T-helper 1 cell treated with Interleukin-12 subunit alpha and Interleukin-12 subunit beta and Interleukin-4 antibody, amounts not matched to agents 30 μg/mL and 1 μg/mL, for 36 hours (primary cell): Measurements from ENCODE around the gene NAA80.
A peak's percentile ranks its signal among the peaks of the same experiment; 100 is the strongest.
"Not testable (repeated sequence)": the region's sequence is repeated elsewhere in the genome, so short reads cannot be mapped to it uniquely, and the experiment has no call there.

Experiments used
- H3K27ac Mint-ChIP-seq: one replicate; pipeline ENCODE4 v1.8.0; 2021; ENCODE audit warnings: mild to moderate bottlenecking, mixed read lengths
- H3K27me3 Mint-ChIP-seq: one replicate; pipeline ENCODE4 v1.8.0; 2021; ENCODE audit warnings: low read depth, mixed read lengths
- H3K36me3 Mint-ChIP-seq: one replicate; pipeline ENCODE4 v1.8.0; 2021; ENCODE audit warnings: low read depth, mixed read lengths
- H3K4me1 Mint-ChIP-seq: one replicate; pipeline ENCODE4 v1.8.0; 2021; ENCODE audit warnings: low read depth, mixed read lengths
- H3K4me3 Mint-ChIP-seq: one replicate; pipeline ENCODE4 v1.8.0; 2021; ENCODE audit warnings: mild to moderate bottlenecking, moderate library complexity, mixed read lengths
- H3K9me3 Mint-ChIP-seq: one replicate; pipeline ENCODE4 v1.8.0; 2021; ENCODE audit warnings: mixed read lengths

The NAA80 gene

GRCh38 chr3:50322386-50323091, 23.3 kb upstream of the NAA80 start, which contains the start of gene HYAL2:
Gene HYAL2 (minus strand): TSS chr3:50322745. CDS start chr3:50320489, 2,256 bp downstream.
- no peaks in the 10 kb centered on the region for H3K9me3 Mint-ChIP-seq
- peaks cover 26% of the 10 kb centered on the region for H3K4me1 Mint-ChIP-seq
- H3K27me3 Mint-ChIP-seq, result no peaks in the 10 kb centered on the region
- H3K36me3 Mint-ChIP-seq, result peaks cover 2% of the 10 kb centered on the region
- peak within 1 kb of the TSS; percentile 76 for H3K4me3 Mint-ChIP-seq
- H3K27ac Mint-ChIP-seq, result peak within 1 kb of the TSS; percentile 86

GRCh38 chr3:50322115-50322385, 22.8 kb upstream of the NAA80 start:
- H3K9me3 Mint-ChIP-seq, result no peaks in the 10 kb centered on the region
- H3K4me1 Mint-ChIP-seq, result peaks cover 28% of the 10 kb centered on the region
- H3K4me3 Mint-ChIP-seq, result no peak overlapping the region
- no peaks in the 10 kb centered on the region for H3K27me3 Mint-ChIP-seq
- H3K27ac Mint-ChIP-seq, result no peak overlapping the region
- H3K36me3 Mint-ChIP-seq, result peaks cover 2% of the 10 kb centered on the region

GRCh38 chr3:50321336-50322114, 22.3 kb upstream of the NAA80 start:
- Mint-ChIP-seq H3K27me3 (no peaks in the 10 kb centered on the region), H3K4me1 (peaks cover 29% of the 10 kb centered on the region), H3K4me3 (peak overlapping the region; percentile 76), H3K9me3 (no peaks in the 10 kb centered on the region), H3K27ac (peak overlapping the region; percentile 86), H3K36me3 (peaks cover 4% of the 10 kb centered on the region)

DNA sequence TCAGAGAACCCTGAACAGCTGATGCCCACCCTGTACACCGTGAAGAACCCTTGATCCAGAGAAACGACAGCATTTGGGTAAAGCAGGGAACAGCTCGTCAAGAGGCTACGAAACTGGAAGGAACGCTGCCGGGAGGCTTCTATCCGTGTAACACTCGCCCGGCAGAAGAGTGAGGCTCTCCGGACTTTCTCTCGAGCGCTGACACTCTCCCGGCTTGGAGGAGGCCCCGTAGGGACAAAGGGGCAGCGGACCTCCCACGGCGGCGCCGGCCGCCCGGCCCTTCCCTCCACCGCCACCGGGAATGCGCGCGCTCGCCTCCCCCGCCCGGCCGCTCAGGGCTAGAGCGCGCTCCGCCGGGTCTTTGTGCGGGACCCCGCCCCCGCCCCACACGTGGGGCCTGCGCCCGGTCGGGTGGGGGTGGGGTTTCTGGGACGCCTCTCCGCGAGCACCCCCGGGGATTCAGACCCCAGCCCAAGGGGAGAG, 21.7 kb upstream of the NAA80 start:
- H3K9me3 Mint-ChIP-seq, result no peaks in the 10 kb centered on the region
- H3K4me1 Mint-ChIP-seq, result peaks cover 33% of the 10 kb centered on the region
- H3K36me3 Mint-ChIP-seq, result peaks cover 7% of the 10 kb centered on the region
- no peaks in the 10 kb centered on the region for H3K27me3 Mint-ChIP-seq
- H3K27ac Mint-ChIP-seq, result peak overlapping the region; percentile 81
- peak overlapping the region; percentile 90 for H3K4me3 Mint-ChIP-seq

DNA sequence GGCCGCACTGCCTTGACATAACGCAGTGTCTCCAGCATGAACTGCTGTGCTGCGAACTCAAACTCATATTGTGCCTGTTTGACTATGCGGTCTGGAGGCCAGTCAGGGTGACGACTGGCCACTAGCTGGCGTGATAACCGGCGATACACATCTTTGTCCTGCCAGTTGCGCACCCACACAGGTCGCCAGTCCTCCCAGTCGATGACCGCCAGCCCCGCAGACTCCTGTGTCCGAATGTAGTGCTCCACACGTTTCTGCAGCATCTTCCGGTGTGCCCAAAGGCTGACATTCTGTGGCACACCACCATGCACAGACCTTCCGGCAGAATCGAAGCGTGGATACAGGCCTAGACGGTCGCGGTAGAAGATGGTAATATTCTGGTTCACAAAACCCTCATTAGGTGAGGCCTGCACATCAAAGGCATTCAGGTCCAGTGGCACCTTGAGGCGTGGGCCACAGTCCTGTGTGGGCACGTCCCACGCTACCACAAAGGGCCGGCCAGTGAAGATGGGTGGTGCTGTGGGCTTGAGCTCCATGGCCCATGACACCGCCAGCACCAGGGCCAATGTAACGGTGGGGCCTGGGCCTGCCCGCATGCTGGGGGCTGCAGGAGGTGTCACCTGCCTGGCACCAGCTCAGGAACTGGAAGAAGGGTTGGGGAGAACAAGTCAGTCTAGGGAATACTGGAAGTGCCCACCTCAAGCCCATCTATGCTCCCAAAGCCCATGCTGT, 20.9 kb upstream of the NAA80 start:
- Mint-ChIP-seq H3K4me1 (peaks cover 36% of the 10 kb centered on the region), H3K27me3 (no peaks in the 10 kb centered on the region), H3K4me3 (peak overlapping the region; percentile 90), H3K9me3 (no peaks in the 10 kb centered on the region), H3K27ac (no peak overlapping the region), H3K36me3 (peaks cover 7% of the 10 kb centered on the region)

- Mint-ChIP-seq H3K4me1 (peaks cover 32% of the 10 kb centered on the region), H3K36me3 (peaks cover 5% of the 10 kb centered on the region), H3K27ac (no peak overlapping the region), H3K4me3 (no peak overlapping the region), H3K9me3 (no peaks in the 10 kb centered on the region), H3K27me3 (no peaks in the 10 kb centered on the region)
These were observed 20.1 kb upstream of the NAA80 start for GRCh38 chr3:50319181-50319893.

DNA sequence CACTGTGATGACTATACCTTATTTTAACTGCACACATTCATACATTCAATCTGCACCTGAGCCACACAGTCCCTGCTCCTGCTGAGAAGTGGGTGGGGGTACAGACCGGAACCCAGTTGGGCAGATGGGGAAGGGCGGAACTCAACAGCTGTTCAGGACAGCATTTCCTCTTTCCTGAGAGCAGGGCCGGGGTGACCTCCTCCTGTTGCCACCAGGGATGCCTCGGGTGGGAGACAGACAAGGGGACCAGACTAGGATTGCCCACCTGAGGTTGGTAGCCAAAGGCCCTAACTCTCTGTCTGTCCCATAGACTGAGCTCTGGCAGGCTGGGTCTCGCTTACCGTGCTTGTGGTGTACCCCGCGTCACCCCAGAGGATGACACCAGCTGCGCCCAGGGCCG, 19.4 kb upstream of the NAA80 start:
- H3K27me3 Mint-ChIP-seq, result no peaks in the 10 kb centered on the region
- no peak overlapping the region for H3K27ac Mint-ChIP-seq
- H3K4me3 Mint-ChIP-seq, result peak overlapping the region; percentile 31
- no peaks in the 10 kb centered on the region for H3K9me3 Mint-ChIP-seq
- H3K36me3 Mint-ChIP-seq, result peaks cover 7% of the 10 kb centered on the region
- peaks cover 32% of the 10 kb centered on the region for H3K4me1 Mint-ChIP-seq

GRCh38 chr3:50318163-50318562, 19.0 kb upstream of the NAA80 start:
- H3K4me3 Mint-ChIP-seq, result no peak overlapping the region
- peaks cover 7% of the 10 kb centered on the region for H3K36me3 Mint-ChIP-seq
- H3K9me3 Mint-ChIP-seq, result no peaks in the 10 kb centered on the region
- no peak overlapping the region for H3K27ac Mint-ChIP-seq
- H3K27me3 Mint-ChIP-seq, result no peaks in the 10 kb centered on the region
- peaks cover 31% of the 10 kb centered on the region for H3K4me1 Mint-ChIP-seq

- Mint-ChIP-seq H3K27ac (no peak overlapping the region), H3K36me3 (peaks cover 7% of the 10 kb centered on the region), H3K4me3 (no peak overlapping the region), H3K4me1 (peaks cover 31% of the 10 kb centered on the region), H3K27me3 (no peaks in the 10 kb centered on the region), H3K9me3 (no peaks in the 10 kb centered on the region)
These were observed 18.1 kb upstream of the NAA80 start for GRCh38 chr3:50317300-50317699.

DNA sequence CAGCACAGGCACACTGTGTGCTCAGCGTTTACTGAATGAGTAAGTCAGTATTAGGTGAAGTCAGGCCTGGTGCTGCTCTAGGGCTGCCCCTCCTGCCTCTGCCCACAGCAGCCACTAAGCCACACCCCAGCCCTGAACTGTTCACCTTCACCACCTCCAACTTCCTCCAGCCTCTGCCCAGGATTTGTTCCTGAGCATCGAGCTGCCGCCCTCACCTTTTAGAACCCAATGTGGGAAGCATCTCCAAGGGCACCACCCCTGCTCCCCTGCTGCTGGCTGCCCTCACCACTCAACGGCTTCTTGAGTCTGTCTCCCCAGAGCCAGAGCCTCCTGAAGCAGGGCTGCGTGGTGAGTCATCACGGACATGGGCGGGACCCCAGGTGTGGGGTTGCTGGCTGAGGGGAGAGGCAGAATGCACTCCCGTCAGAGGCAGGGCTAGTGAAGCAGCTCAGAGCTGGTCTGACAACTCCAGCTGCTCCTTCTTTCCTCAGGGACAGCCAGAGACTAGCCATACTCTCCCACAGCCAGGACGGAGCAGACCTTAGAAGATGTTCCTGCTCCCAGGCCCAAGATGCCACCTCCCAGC, 17.5 kb upstream of the NAA80 start:
- Mint-ChIP-seq H3K27me3 (no peaks in the 10 kb centered on the region), H3K4me3 (peak overlapping the region; percentile 10), H3K27ac (peak overlapping the region; percentile 71), H3K36me3 (peaks cover 7% of the 10 kb centered on the region), H3K4me1 (peaks cover 31% of the 10 kb centered on the region), H3K9me3 (no peaks in the 10 kb centered on the region)

- Mint-ChIP-seq H3K27ac (peak overlapping the region; percentile 41), H3K4me1 (peaks cover 24% of the 10 kb centered on the region), H3K36me3 (peaks cover 7% of the 10 kb centered on the region), H3K9me3 (no peaks in the 10 kb centered on the region), H3K27me3 (no peaks in the 10 kb centered on the region), H3K4me3 (no peak overlapping the region)
These were observed 15.6 kb upstream of the NAA80 start for GRCh38 chr3:50314816-50315215.

- Mint-ChIP-seq H3K27ac (no peak overlapping the region), H3K9me3 (no peaks in the 10 kb centered on the region), H3K27me3 (no peaks in the 10 kb centered on the region), H3K36me3 (peaks cover 7% of the 10 kb centered on the region), H3K4me1 (peaks cover 21% of the 10 kb centered on the region), H3K4me3 (no peak overlapping the region)
These were observed 15.1 kb upstream of the NAA80 start for GRCh38 chr3:50314342-50314741.

- H3K36me3 Mint-ChIP-seq, H3K27me3 Mint-ChIP-seq, H3K4me3 Mint-ChIP-seq, H3K9me3 Mint-ChIP-seq, H3K27ac Mint-ChIP-seq: not testable (repeated sequence)
- peaks cover 13% of the 10 kb centered on the region for H3K4me1 Mint-ChIP-seq
These were observed 12.8 kb upstream of the NAA80 start for GRCh38 chr3:50312041-50312440.

DNA sequence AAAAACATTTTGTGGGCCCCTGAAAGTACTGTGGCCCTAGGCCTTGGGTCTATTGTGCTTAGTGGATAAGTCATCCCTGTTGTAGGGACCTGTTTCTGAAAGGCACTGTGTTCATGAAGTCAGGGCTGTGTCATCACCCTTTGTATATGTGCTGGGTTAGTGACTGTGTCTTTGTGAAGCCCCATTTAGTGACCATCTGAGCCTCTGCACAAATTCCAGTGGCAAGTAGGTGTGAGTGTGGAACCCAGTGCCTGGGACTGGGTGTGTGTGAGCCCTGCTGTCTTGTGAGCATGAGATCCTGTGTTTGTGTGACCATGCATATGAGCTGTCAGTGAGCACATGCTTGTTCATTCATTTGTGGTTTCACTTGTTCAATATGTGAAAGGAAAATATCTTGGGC, 5.4 kb upstream of the NAA80 start:
- Mint-ChIP-seq H3K27ac (no peak overlapping the region), H3K4me3 (no peak overlapping the region), H3K36me3 (no peaks in the 10 kb centered on the region), H3K4me1 (peaks cover 9% of the 10 kb centered on the region), H3K27me3 (no peaks in the 10 kb centered on the region), H3K9me3 (no peaks in the 10 kb centered on the region)
